Activated B cell treated with CpG ODN at 0.5 μM for 24 hours (primary cell): ENCODE data around the gene TRIM6. TPM values are rescaled to one million over a fixed set of nuclear protein-coding genes. Genes with fewer than 3 reads are reported as not detected.

Source experiments
- ATAC-seq: fragments of 200-7000 bp; cut with Tn5 transposase; one replicate; pipeline ENCODE4 v1.10.0; 2021; ENCODE audit warnings: low read depth, mild to moderate bottlenecking, moderate library complexity
- CTCF ChIA-PET: fragments of 350-600 bp; sonication (Branson Sonifier 250); formaldehyde crosslinking; loops from one replicate; lab custom pipeline; 2021; ENCODE audit warnings: antibody characterized with exemption; lab: Charles Lee
- POLR2A ChIA-PET: fragments of 350-600 bp; sonication (Branson Sonifier 250); formaldehyde crosslinking; loops from one replicate; lab custom pipeline; 2021; ENCODE audit warnings: antibody characterized with exemption; lab: Charles Lee
- DNase-seq: peaks from one replicate; pipeline ENCODE4 v3.0.0; 2022
- H3K27ac Mint-ChIP-seq: one replicate; pipeline ENCODE4 v1.8.0; 2020; ENCODE audit warnings: mixed read lengths
- H3K27me3 Mint-ChIP-seq: one replicate; pipeline ENCODE4 v1.8.0; 2021; ENCODE audit warnings: mixed read lengths
- H3K36me3 Mint-ChIP-seq: one replicate; pipeline ENCODE4 v1.8.0; 2021; ENCODE audit warnings: low read depth, mixed read lengths
- H3K4me1 Mint-ChIP-seq: one replicate; pipeline ENCODE4 v1.8.0; 2021; ENCODE audit warnings: mixed read lengths
- H3K4me3 Mint-ChIP-seq: one replicate; pipeline ENCODE4 v1.8.0; 2020; ENCODE audit warnings: mild to moderate bottlenecking, mixed read lengths
- H3K9me3 Mint-ChIP-seq: one replicate; pipeline ENCODE4 v1.8.0; 2020; ENCODE audit warnings: mixed read lengths
- intact Hi-C: fragments of 100-400 bp; cut with micrococcal nuclease; formaldehyde crosslinking; loops from one replicate; pipeline ENCODE4 v1.15.1; 2024
- total RNA-seq: library from RNA; stranded (reverse); gene quantifications from 2 replicates; pipeline ENCODE4 v1.2.3, GENCODE V29; 2022
- TF ChIP-seq, protein P1 (sequence below): fragments of 200-600 bp; IDR thresholded peaks from one replicate; pipeline ENCODE4 v1.8.0; 2022; ENCODE audit warnings: antibody characterized with exemption, mild to moderate bottlenecking

Gene TRIM6
- total RNA-seq, 1 donor from 2014 or later, result 0.44 TPM

DNA sequence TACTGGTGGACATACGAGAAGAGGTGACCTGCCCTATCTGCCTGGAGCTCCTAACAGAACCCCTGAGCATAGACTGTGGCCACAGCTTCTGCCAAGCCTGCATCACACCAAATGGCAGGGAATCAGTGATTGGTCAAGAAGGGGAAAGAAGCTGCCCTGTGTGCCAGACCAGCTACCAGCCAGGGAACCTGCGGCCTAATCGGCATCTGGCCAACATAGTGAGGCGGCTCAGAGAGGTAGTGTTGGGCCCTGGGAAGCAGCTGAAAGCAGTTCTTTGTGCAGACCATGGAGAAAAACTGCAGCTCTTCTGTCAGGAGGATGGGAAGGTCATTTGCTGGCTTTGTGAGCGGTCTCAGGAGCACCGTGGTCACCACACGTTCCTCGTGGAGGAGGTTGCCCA lies 6.9 kb downstream of the TRIM6 start:
- ChIA-PET POLR2A (no interaction called here), CTCF (no interaction called here)
- intact Hi-C loops, result loop anchor here (10.0 kb wide), 1 partner anchor 751 kb away; no protein-coding TSS in a partner anchor
- Mint-ChIP-seq H3K27ac (no peak overlapping the region), H3K9me3 (no peaks in the 10 kb centered on the region), H3K4me1 (peaks cover 5% of the 10 kb centered on the region), H3K27me3 (no peaks in the 10 kb centered on the region), H3K4me3 (no peak overlapping the region), H3K36me3 (no peaks in the 10 kb centered on the region)
- no peak for DNase-seq
- no peak for ATAC-seq
- TF ChIP-seq, protein P1, sequence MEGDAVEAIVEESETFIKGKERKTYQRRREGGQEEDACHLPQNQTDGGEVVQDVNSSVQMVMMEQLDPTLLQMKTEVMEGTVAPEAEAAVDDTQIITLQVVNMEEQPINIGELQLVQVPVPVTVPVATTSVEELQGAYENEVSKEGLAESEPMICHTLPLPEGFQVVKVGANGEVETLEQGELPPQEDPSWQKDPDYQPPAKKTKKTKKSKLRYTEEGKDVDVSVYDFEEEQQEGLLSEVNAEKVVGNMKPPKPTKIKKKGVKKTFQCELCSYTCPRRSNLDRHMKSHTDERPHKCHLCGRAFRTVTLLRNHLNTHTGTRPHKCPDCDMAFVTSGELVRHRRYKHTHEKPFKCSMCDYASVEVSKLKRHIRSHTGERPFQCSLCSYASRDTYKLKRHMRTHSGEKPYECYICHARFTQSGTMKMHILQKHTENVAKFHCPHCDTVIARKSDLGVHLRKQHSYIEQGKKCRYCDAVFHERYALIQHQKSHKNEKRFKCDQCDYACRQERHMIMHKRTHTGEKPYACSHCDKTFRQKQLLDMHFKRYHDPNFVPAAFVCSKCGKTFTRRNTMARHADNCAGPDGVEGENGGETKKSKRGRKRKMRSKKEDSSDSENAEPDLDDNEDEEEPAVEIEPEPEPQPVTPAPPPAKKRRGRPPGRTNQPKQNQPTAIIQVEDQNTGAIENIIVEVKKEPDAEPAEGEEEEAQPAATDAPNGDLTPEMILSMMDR, result no peak

DNA sequence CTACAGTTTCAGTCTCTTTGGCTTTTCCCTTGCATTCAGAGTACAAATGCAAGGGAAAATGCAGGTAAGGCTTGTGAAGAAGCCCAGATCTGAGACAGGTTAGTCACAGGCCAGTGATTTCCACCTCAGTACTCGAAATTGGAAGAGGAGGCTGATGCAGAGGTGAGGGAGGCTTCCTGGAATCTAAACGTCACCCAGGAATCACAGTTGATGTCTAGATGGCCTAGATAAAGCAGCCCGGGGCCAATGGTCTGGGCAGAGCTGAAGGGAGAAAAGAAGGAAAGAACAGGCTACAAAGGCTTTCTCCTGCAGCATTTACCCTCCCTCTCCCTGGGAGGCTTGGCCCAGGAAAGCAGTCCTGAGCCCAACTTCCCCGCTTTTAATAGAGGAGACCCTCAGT lies 8.5 kb downstream of the TRIM6 start:
- H3K9me3 Mint-ChIP-seq, result no peaks in the 10 kb centered on the region
- H3K4me1 Mint-ChIP-seq, result peaks cover 3% of the 10 kb centered on the region
- H3K27me3 Mint-ChIP-seq, result no peaks in the 10 kb centered on the region
- H3K4me3 Mint-ChIP-seq, result no peak overlapping the region
- ChIA-PET POLR2A (no interaction called here), CTCF (no interaction called here)
- no peak for DNase-seq
- no peak overlapping the region for H3K27ac Mint-ChIP-seq
- TF ChIP-seq, protein P1, result no peak
- ATAC-seq, result no peak
- no peaks in the 10 kb centered on the region for H3K36me3 Mint-ChIP-seq
- intact Hi-C loops, result loop anchor here (10.0 kb wide), 1 partner anchor 750 kb away; no protein-coding TSS in a partner anchor

DNA sequence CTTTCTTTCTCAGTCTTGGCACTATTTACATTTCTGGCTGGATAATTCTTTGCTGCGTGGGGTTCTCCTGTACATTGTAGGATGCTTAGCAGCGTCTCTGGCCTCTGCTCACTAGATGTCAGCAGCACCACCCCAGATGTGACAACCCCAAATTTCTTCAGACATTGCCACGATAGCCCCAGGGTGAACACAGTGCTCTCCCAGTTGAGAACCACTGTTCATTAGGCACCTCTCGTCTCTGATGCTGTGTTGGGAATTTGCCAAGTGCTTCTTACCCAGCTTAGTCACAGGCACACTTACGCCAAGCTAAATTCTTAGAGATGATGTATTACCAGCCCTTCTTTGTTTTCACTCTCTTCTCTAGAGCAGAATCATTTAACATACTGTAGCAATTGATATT lies 9.4 kb downstream of the TRIM6 start:
- no peak for ATAC-seq
- no peak for DNase-seq
- Mint-ChIP-seq H3K27ac (no peak overlapping the region), H3K27me3 (no peaks in the 10 kb centered on the region), H3K9me3 (no peaks in the 10 kb centered on the region), H3K36me3 (no peaks in the 10 kb centered on the region), H3K4me1 (no peaks in the 10 kb centered on the region), H3K4me3 (no peak overlapping the region)
- TF ChIP-seq, protein P1, result no peak
- intact Hi-C loops, result loop anchor here (10.0 kb wide), 1 partner anchor 749 kb away; no protein-coding TSS in a partner anchor
- ChIA-PET POLR2A (no interaction called here), CTCF (interaction anchor here (0.8 kb wide), 1 partner anchor 9 kb away, joined by 3 read pairs; no protein-coding TSS in a partner anchor)

DNA sequence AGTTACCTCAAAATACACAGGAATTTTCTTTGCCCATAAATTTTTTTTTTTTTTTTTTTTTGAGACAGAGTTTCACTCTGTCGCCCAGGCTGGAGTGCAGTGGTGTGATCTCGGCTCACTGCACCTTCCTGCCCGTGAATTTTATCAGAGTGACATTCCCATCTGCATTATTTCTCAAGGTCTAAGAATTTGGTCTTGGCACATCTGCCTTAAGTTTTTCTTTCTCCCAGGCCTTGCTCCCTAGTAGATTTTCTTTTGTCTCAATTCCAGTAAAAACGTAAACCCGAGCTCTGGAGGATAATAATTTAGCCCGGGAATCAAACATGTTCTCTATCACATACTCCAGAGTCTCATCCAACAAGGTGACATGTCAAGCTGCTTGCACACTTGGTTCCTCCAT lies 12.4 kb downstream of the TRIM6 start:
- Mint-ChIP-seq H3K36me3 (no peaks in the 10 kb centered on the region), H3K4me1 (no peaks in the 10 kb centered on the region), H3K9me3 (no peaks in the 10 kb centered on the region), H3K27ac (no peak overlapping the region), H3K4me3 (no peak overlapping the region), H3K27me3 (no peaks in the 10 kb centered on the region)
- TF ChIP-seq, protein P1, result no peak
- no peak for DNase-seq
- POLR2A ChIA-PET, result no interaction called here
- intact Hi-C loops, result loop anchor here (10.0 kb wide), 1 partner anchor 746 kb away; no protein-coding TSS in a partner anchor
- CTCF ChIA-PET, result no interaction called here
- ATAC-seq, result no peak

DNA sequence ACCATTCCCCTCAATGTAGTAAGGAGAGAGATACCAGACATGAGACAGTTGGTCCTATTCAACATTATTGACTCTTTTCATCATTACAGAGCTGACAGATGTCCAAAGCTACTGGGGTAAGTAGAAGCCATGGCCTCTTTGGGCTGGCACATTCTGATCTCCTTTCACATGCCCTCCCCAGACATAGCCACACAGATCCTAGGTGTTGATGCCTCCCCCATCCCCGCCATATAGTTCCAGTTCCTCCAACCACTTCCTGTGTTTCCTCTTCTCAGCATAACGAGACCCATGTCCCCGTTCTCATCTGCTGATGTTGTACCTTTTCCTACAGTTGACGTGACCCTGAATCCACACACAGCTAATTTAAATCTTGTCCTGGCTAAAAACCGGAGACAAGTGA lies 14.0 kb downstream of the TRIM6 start:
- ATAC-seq, result no peak
- DNase-seq, result no peak
- Mint-ChIP-seq H3K9me3 (no peaks in the 10 kb centered on the region), H3K4me3 (no peak overlapping the region), H3K4me1 (no peaks in the 10 kb centered on the region), H3K36me3 (no peaks in the 10 kb centered on the region), H3K27me3 (no peaks in the 10 kb centered on the region), H3K27ac (no peak overlapping the region)
- CTCF ChIA-PET, result no interaction called here
- intact Hi-C loops, result no loop called here
- POLR2A ChIA-PET, result interaction anchor here (1.1 kb wide), 1 partner anchor 14 kb away, joined by 3 read pairs; the partner anchor contains the start of gene TRIM34
- TF ChIP-seq, protein P1, result no peak
